ENCODE measurements around the gene PECR. TPM values are rescaled to one million over a fixed set of nuclear protein-coding genes. Genes with fewer than 3 reads are reported as not detected.

PECR gene
- total RNA-seq, 1 experiment from 2014 or later = 26.0 TPM

GRCh38 chr2:216002693-216003092 lies 78.9 kb downstream of the PECR start:
- intact Hi-C loops (cut with micrococcal nuclease) = no loop called here
- ChIA-PET POLR2A (ENCODE audit: unreplicated experiment) (no interaction called here), CTCF (no interaction called here)
- no peak overlapping the region for H3K4me3 ChIP-seq (ENCODE audit: low read length)
- no peak overlapping the region for H3K9ac ChIP-seq (ENCODE audit: low read length)
- ATAC-seq (no peak), DNase-seq (no peak)
- no peaks in the 10 kb centered on the region for H3K27me3 ChIP-seq (ENCODE audit: low read length)
- H3K36me3 ChIP-seq (ENCODE audit: low read depth, low read length) = 0 out of 2 replicates have a peak, but pooled peaks cover 3% of the 10 kb centered on the region
- H3K79me2 ChIP-seq (ENCODE audit: low read length) = peaks cover 72% of the 10 kb centered on the region
- H2AFZ ChIP-seq (ENCODE audit: low read length) = no peak overlapping the region
- peaks cover 6% of the 10 kb centered on the region for H3F3A ChIP-seq (ENCODE audit: low read length, unreplicated experiment)
- no peak overlapping the region for H3K27ac ChIP-seq (ENCODE audit: low read length)
- H3K9me2 ChIP-seq (replicated peaks; ENCODE audit: low read length) = no peaks in the 10 kb centered on the region
- no peaks in the 10 kb centered on the region for H3K9me3 ChIP-seq (ENCODE audit: low read length)
- peaks cover 45% of the 10 kb centered on the region for H3K4me1 ChIP-seq (ENCODE audit: insufficient read depth, low read length)
- no peaks in the 10 kb centered on the region for H4K20me1 ChIP-seq (ENCODE audit: low read length)
- H3K4me2 ChIP-seq (ENCODE audit: low read length) = no peak overlapping the region
- TF ChIP-seq CTCF (conservative IDR thresholded peaks at IDR 0.05; ENCODE audit: low read depth, low read length) (no peak), EZH2 (IDR thresholded peaks at IDR 0.05; ENCODE audit: low read length, unreplicated experiment) (no peak), EZH2phosphoT487 (IDR thresholded peaks at IDR 0.05; ENCODE audit: borderline replicate concordance, low read length) (no peak)
- BruUV-seq (replicated peaks) = no TSS peak

GRCh38 chr2:216002101-216002678 lies 79.4 kb downstream of the PECR start:
- H3K4me2 ChIP-seq (ENCODE audit: low read length) = no peak overlapping the region
- ATAC-seq (no peak), DNase-seq (no peak)
- H3K9ac ChIP-seq (ENCODE audit: low read length) = no peak overlapping the region
- H3K79me2 ChIP-seq (ENCODE audit: low read length) = peaks cover 72% of the 10 kb centered on the region
- CTCF ChIA-PET = no interaction called here
- H3K36me3 ChIP-seq (ENCODE audit: low read depth, low read length) = peaks cover 8% of the 10 kb centered on the region; the same call in 1 of the 2 replicates
- H3K27me3 ChIP-seq (ENCODE audit: low read length) = no peaks in the 10 kb centered on the region
- H3K9me2 ChIP-seq (replicated peaks; ENCODE audit: low read length) = no peaks in the 10 kb centered on the region
- H3K27ac ChIP-seq (ENCODE audit: low read length) = no peak overlapping the region
- intact Hi-C loops (cut with micrococcal nuclease) = no loop called here
- no peak for TF ChIP-seq EZH2 (IDR thresholded peaks at IDR 0.05; ENCODE audit: low read length, unreplicated experiment)
- TF ChIP-seq EZH2phosphoT487 (IDR thresholded peaks at IDR 0.05; ENCODE audit: borderline replicate concordance, low read length) = no peak
- TF ChIP-seq CTCF (conservative IDR thresholded peaks at IDR 0.05; ENCODE audit: low read depth, low read length) = no peak
- BruUV-seq (replicated peaks) = no TSS peak
- POLR2A ChIA-PET (ENCODE audit: unreplicated experiment) = interaction anchor here (0.6 kb wide), 1 partner anchor 107 kb away, joined by 5 read pairs; the partner anchor contains the start of gene XRCC5
- H3K4me1 ChIP-seq (ENCODE audit: insufficient read depth, low read length) = peaks cover 45% of the 10 kb centered on the region
- H3K4me3 ChIP-seq (ENCODE audit: low read length) = no peak overlapping the region
- no peaks in the 10 kb centered on the region for H4K20me1 ChIP-seq (ENCODE audit: low read length)
- H3K9me3 ChIP-seq (ENCODE audit: low read length) = no peaks in the 10 kb centered on the region
- H2AFZ ChIP-seq (ENCODE audit: low read length) = no peak overlapping the region
- peaks cover 6% of the 10 kb centered on the region for H3F3A ChIP-seq (ENCODE audit: low read length, unreplicated experiment)
